ENCODE measurements around the gene TNFRSF4. TPM values are rescaled to one million over a fixed set of nuclear protein-coding genes. Genes with fewer than 3 reads are reported as not detected.

Gene TNFRSF4
- total RNA-seq, 1 experiment from 2014 or later = 0.37 TPM

DNA sequence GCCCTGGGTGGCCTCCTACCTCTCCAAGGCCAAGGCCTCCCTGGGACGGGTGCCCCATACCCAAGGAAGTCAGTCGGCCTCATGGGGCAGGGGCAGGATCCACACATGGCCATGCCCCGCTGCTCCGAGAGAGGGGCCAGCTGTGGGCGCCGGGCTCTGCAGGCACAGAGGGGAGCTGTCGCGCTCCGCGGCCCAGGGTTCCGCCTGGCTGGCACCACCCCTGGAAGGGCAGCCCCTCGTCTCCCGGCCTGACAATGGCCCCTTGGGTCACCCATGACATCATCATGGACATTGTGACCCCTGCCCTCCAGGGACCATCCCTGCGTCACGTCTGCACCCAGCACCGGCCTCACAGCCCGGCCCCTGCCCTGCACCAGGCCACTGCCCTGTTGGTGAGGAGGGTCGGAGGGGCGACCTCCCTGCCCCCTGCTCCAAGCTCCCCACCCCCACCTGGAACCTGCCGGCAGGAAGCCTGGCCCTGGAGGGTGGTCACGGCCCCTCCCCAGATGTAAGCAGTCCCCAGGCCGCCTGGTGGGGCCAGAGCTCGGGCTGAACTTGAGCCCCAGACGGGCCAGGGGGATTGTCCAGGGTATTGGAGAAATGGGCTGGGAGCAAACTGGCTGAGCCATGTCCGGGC is 34.5 kb downstream of the TNFRSF4 start:
- H3K27me3 ChIP-seq (ENCODE audit: insufficient read depth, low read length) = no peaks in the 10 kb centered on the region
- intact Hi-C loops (cut with micrococcal nuclease) = no loop called here

More for the DNA sequence above, 34.5 kb downstream of the TNFRSF4 start:
- no peak for TF ChIP-seq YY1 (IDR thresholded peaks at IDR 0.05; ENCODE audit: extremely low read depth, insufficient replicate concordance, low read depth, low read length)
- no peak for TF ChIP-seq SIN3A (IDR thresholded peaks at IDR 0.05; ENCODE audit: low read depth)
- TF ChIP-seq TCF7L2 (IDR thresholded peaks at IDR 0.05; ENCODE audit: borderline replicate concordance, extremely low read depth, insufficient read depth, insufficient read length) = no peak
- no peak for TF ChIP-seq POLR2AphosphoS5 (IDR thresholded peaks at IDR 0.05; ENCODE audit: low read depth, low read length)
- TF ChIP-seq POLR2A (IDR thresholded peaks at IDR 0.05; ENCODE audit: borderline replicate concordance, extremely low read depth, insufficient read depth, insufficient read length) = no peak
- TF ChIP-seq, protein P1, sequence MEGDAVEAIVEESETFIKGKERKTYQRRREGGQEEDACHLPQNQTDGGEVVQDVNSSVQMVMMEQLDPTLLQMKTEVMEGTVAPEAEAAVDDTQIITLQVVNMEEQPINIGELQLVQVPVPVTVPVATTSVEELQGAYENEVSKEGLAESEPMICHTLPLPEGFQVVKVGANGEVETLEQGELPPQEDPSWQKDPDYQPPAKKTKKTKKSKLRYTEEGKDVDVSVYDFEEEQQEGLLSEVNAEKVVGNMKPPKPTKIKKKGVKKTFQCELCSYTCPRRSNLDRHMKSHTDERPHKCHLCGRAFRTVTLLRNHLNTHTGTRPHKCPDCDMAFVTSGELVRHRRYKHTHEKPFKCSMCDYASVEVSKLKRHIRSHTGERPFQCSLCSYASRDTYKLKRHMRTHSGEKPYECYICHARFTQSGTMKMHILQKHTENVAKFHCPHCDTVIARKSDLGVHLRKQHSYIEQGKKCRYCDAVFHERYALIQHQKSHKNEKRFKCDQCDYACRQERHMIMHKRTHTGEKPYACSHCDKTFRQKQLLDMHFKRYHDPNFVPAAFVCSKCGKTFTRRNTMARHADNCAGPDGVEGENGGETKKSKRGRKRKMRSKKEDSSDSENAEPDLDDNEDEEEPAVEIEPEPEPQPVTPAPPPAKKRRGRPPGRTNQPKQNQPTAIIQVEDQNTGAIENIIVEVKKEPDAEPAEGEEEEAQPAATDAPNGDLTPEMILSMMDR (IDR thresholded peaks at IDR 0.05 in 2 of 3, conservative IDR thresholded peaks at IDR 0.05 in 1 of 3; ENCODE audit: borderline replicate concordance in 1 of 3, insufficient read depth in 1 of 3, low read depth in 2 of 3, low read length in 2 of 3) = no peak
- TF ChIP-seq JUND (IDR thresholded peaks at IDR 0.05) = no peak
- TF ChIP-seq, protein P2, sequence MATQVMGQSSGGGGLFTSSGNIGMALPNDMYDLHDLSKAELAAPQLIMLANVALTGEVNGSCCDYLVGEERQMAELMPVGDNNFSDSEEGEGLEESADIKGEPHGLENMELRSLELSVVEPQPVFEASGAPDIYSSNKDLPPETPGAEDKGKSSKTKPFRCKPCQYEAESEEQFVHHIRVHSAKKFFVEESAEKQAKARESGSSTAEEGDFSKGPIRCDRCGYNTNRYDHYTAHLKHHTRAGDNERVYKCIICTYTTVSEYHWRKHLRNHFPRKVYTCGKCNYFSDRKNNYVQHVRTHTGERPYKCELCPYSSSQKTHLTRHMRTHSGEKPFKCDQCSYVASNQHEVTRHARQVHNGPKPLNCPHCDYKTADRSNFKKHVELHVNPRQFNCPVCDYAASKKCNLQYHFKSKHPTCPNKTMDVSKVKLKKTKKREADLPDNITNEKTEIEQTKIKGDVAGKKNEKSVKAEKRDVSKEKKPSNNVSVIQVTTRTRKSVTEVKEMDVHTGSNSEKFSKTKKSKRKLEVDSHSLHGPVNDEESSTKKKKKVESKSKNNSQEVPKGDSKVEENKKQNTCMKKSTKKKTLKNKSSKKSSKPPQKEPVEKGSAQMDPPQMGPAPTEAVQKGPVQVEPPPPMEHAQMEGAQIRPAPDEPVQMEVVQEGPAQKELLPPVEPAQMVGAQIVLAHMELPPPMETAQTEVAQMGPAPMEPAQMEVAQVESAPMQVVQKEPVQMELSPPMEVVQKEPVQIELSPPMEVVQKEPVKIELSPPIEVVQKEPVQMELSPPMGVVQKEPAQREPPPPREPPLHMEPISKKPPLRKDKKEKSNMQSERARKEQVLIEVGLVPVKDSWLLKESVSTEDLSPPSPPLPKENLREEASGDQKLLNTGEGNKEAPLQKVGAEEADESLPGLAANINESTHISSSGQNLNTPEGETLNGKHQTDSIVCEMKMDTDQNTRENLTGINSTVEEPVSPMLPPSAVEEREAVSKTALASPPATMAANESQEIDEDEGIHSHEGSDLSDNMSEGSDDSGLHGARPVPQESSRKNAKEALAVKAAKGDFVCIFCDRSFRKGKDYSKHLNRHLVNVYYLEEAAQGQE (IDR thresholded peaks at IDR 0.05; ENCODE audit: low read depth) = no peak
- TF ChIP-seq EGR1 (IDR thresholded peaks at IDR 0.05; ENCODE audit: low read depth) = no peak
- no peak for TF ChIP-seq ZNF274 (IDR thresholded peaks at IDR 0.05; ENCODE audit: low read depth, low read length)
- no peak for TF ChIP-seq ZFX (IDR thresholded peaks at IDR 0.05)
- TF ChIP-seq EZH2phosphoT487 (IDR thresholded peaks at IDR 0.05; ENCODE audit: borderline replicate concordance) = no peak
- Histone ChIP-seq H3K4me2 (ENCODE audit: low read length) (no peak overlapping the region), H3K4me3 (replicated peaks in 1 of 2; ENCODE audit: low read depth in 1 of 2, low read length in 2 of 2) (no peak overlapping the region), H3K36me3 (ENCODE audit: control insufficient read depth in 1 of 2, insufficient read depth in 2 of 2, low read length in 2 of 2) (no peaks in the 10 kb centered on the region), H3K9me3 (ENCODE audit: control insufficient read depth in 1 of 2, insufficient read depth in 1 of 2, low read depth in 1 of 2, low read length in 2 of 2) (no peaks in the 10 kb centered on the region), H4K20me1 (ENCODE audit: insufficient read depth) (no peaks in the 10 kb centered on the region), H3K9me2 (ENCODE audit: insufficient read depth) (no peaks in the 10 kb centered on the region), H3K9ac (ENCODE audit: low read length) (no peak overlapping the region), H3K27ac (ENCODE audit: low read depth, low read length) (no peak overlapping the region), H3K79me2 (ENCODE audit: insufficient read depth, low read length) (no peaks in the 10 kb centered on the region), H3K4me1 (ENCODE audit: control insufficient read depth in 1 of 2, insufficient read depth in 2 of 2, low read length in 2 of 2) (peaks cover 2 to 9% of the 10 kb centered on the region in 2 experiments; a peak in 1 of 4 replicates), H2AFZ (ENCODE audit: low read depth, low read length, poor library complexity, severe bottlenecking) (no peak overlapping the region)
- RAD21 ChIA-PET (ENCODE audit: low non-redundant PET in 1 of 2, low total read pairs in 2 of 2, uncharacterized antibody in 2 of 2, unreplicated experiment in 2 of 2) = no interaction called here
- CTCF ChIA-PET = no interaction called here
- ATAC-seq (no peak), DNase-seq (ENCODE audit: low read depth, low spot score) (no peak)
- POLR2A ChIA-PET = no interaction called here
- no TSS peak for BruUV-seq (replicated peaks)

Measured in HCT116 (cell line).